NCI-H1694 (cell line): Measurements from ENCODE around the gene ADAM33.

ENCODE experiments used
- DNase-seq: peaks from one replicate; lab custom pipeline; 2025; lab: John Stamatoyannopoulos, UW

The ADAM33 gene

GRCh38 chr20:3681931-3682781 is at the start of gene ADAM33:
Gene ADAM33 (minus strand): TSS chr20:3682010. CDS start chr20:3682004, 6 bp downstream.
- DNase-seq, result no peak

- no peak for DNase-seq
Observed at GRCh38 chr20:3730803-3731672, 49.2 kb upstream of the ADAM33 start.

GRCh38 chr20:3729811-3730540 is 48.2 kb upstream of the ADAM33 start:
- DNase-seq, result no peak

GRCh38 chr20:3729378-3729777 is 47.6 kb upstream of the ADAM33 start:
- no peak for DNase-seq

- no peak for DNase-seq
Observed at GRCh38 chr20:3728876-3729275, 47.1 kb upstream of the ADAM33 start.

GRCh38 chr20:3728354-3728753 is 46.5 kb upstream of the ADAM33 start:
- no peak for DNase-seq

GRCh38 chr20:3727401-3728021 is 45.7 kb upstream of the ADAM33 start:
- no peak for DNase-seq

- no peak for DNase-seq
Observed at GRCh38 chr20:3724356-3724755, 42.5 kb upstream of the ADAM33 start.

GRCh38 chr20:3723284-3723683 is 41.5 kb upstream of the ADAM33 start:
- DNase-seq, result no peak

- no peak for DNase-seq
Observed at GRCh38 chr20:3721912-3722311, 40.1 kb upstream of the ADAM33 start.

GRCh38 chr20:3720626-3721025 is 38.8 kb upstream of the ADAM33 start:
- DNase-seq, result no peak

- DNase-seq, result no peak
Observed at GRCh38 chr20:3720068-3720467, 38.3 kb upstream of the ADAM33 start.

GRCh38 chr20:3719046-3719445 is 37.2 kb upstream of the ADAM33 start:
- DNase-seq, result no peak

GRCh38 chr20:3716195-3716834 is 34.5 kb upstream of the ADAM33 start:
- DNase-seq, result peak; percentile 49

GRCh38 chr20:3714092-3714491 is 32.3 kb upstream of the ADAM33 start:
- DNase-seq, result no peak

- DNase-seq, result no peak
Observed at GRCh38 chr20:3712279-3712873, 30.6 kb upstream of the ADAM33 start, which contains the start of gene SIGLEC1. Gene SIGLEC1 (minus strand): TSS chr20:3712600. CDS start chr20:3707128, 5,472 bp downstream.

- DNase-seq, result no peak
Observed at GRCh38 chr20:3711484-3711941, 29.7 kb upstream of the ADAM33 start.

- peak; percentile 52 for DNase-seq
Observed at GRCh38 chr20:3710703-3711483, 29.1 kb upstream of the ADAM33 start.

GRCh38 chr20:3710011-3710466 is 28.2 kb upstream of the ADAM33 start:
- no peak for DNase-seq

- DNase-seq, result no peak
Observed at GRCh38 chr20:3707508-3707899, 25.7 kb upstream of the ADAM33 start.
